Measurements from ENCODE around the gene ZNF860.
"Not testable (repeated sequence)": the region's sequence is repeated elsewhere in the genome, so short reads cannot be mapped to it uniquely, and the experiment has no call there.

ZNF860 gene

GRCh38 chr3:31997500-31997899, 15.9 kb downstream of the ZNF860 start:
- DNase-seq (ENCODE audit: low read depth), result no peak

DNA sequence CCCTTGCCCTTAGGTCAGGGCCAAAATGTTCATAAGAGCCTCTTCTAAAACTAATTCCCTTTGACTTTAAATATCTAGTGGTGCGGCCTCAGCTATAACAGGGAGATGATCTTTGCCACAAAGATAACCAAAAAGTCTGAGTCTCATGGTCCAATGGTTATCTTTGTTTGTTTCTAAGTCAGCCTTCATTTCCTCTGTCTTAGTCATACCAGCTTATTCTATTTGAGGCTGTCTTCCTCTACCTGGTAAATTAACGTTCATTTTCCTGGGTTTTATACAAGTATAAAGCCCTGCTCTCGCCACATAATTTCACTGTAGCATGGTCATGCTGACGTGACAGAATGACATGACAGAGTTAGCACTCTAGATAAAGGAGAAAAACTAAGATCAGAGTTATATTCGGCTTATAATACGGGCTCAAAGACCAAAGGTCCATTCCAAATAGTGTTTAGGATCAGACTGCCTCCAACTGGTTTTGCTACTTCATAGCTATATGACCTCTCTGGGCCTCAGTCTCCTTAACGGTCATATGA, 18.4 kb downstream of the ZNF860 start:
- no peak for DNase-seq (ENCODE audit: low read depth)

DNA sequence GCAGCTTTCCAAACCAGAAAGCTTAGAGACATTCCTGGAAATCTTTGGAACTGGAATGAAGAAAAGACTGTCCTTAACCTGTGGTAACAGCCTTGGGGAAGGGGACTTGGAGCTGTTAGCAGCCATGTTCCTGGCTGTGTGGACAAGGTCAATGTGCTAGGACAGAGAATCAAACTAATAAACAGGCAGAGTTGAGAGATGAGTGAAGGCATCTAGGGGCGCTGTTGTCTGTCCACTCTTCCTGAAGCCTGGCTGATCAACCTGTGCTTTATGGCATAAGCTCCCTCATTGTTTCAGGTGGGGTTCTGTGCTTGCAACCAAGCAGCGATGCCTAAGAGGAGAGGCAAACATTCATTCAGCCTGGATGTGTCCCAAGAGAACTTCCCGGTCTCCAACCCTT, 19.3 kb downstream of the ZNF860 start:
- DNase-seq (ENCODE audit: low read depth), result no peak

DNA sequence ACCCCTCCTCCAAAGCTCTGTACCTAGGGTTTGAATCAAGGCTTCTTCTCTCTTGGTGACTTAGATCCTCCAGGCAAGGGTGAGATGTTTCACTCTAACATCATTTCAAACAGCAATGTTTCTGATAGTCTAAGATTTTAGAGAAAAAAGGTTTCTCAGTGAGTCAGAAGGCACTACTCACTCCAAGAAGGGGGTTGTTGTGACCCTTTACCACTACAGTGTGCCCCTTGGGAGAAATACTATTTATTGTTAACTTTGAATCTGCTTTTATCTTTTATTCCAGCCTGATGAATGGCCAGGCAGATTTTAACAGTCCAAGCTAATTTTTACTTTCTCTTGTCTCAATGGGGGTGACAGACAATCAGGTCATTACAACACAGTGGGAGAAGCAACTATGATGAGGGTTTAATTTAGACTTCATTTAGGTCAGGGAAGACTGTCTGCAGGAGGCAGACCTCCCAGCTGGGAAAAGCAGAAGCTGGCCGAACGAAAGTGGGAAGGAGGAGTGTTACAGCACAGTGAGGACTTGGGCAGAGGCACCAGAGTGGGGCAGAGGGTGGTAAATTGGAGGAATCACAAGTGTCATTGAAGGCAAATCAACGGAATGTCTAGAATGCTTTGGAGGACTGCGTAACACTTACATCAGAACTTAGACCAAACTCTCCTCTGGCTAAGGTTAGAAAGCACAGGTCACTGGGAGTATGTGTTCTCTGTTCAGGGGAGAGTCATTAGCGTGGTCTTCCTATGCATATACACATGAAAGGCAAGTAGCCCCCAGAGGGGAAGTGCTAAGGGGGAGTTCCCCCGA, 21.2 kb downstream of the ZNF860 start:
- no peak for DNase-seq (ENCODE audit: low read depth)

DNA sequence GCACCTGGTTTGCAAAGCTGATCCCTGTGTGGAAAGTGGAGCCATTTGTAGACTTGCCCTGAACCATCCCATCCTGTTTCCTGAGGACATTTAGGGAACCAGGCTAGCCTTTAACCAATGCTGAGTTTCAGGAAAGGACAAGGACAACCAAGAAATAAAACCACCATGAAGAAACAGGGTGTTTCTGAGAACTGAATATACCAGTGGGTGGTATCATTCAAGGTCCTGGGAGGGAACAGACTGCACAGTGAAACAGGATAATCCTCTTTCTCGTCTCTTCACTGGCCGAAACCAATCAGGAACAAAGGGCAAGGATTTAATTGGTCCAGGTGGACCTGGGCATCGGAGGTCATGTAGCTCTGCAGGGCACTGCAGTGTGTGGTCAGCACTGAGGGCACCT, 21.8 kb downstream of the ZNF860 start:
- DNase-seq (ENCODE audit: low read depth), result no peak

GRCh38 chr3:32004113-32004765, 22.7 kb downstream of the ZNF860 start:
- DNase-seq (ENCODE audit: low read depth), result no peak

- no peak for DNase-seq (ENCODE audit: low read depth)
Observed at GRCh38 chr3:32009101-32009500, 27.6 kb downstream of the ZNF860 start.

GRCh38 chr3:32009957-32010356, 28.4 kb downstream of the ZNF860 start:
- DNase-seq (ENCODE audit: low read depth), result no peak

DNA sequence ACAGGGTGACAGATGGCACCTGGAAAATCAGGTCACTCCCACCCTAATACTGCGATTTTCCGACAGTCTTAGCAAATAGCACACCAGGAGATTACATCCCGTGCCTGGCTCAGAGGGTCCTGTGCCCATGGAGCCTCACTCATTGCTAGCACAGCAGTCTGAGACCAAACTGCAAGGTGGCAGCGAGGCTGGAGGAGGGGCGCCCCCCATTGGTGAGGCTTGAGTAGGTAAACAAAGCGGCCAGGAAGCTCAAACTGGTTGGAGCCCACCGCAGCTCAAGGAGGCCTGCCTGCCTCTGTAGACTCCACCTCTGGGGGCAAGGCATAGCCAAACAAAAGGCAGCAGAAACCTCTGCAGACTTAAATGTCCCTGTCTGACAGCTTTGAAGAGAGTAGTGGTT, 29.1 kb downstream of the ZNF860 start:
- not testable (repeated sequence) for DNase-seq (ENCODE audit: low read depth)

DNA sequence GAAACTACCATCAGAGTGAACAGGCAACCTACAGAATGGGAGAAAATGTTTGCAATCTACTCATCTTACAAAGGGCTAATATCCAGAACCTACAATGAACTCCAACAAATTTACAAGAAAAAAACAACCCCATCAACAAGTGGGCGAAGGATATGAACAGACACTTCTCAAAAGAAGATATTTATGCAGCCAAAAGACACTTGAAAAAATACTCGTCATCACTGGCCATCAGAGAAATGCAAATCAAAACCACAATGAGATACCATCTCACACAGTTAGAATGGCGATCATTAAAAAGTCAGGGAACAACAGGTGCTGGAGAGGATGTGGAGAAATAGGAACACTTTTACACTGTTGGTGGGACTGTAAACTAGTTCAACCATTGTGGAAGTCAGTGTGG, 34.1 kb downstream of the ZNF860 start:
- not testable (repeated sequence) for DNase-seq (ENCODE audit: low read depth)

- no peak for DNase-seq (ENCODE audit: low read depth)
Observed at GRCh38 chr3:32017286-32017685, 35.7 kb downstream of the ZNF860 start.

DNA sequence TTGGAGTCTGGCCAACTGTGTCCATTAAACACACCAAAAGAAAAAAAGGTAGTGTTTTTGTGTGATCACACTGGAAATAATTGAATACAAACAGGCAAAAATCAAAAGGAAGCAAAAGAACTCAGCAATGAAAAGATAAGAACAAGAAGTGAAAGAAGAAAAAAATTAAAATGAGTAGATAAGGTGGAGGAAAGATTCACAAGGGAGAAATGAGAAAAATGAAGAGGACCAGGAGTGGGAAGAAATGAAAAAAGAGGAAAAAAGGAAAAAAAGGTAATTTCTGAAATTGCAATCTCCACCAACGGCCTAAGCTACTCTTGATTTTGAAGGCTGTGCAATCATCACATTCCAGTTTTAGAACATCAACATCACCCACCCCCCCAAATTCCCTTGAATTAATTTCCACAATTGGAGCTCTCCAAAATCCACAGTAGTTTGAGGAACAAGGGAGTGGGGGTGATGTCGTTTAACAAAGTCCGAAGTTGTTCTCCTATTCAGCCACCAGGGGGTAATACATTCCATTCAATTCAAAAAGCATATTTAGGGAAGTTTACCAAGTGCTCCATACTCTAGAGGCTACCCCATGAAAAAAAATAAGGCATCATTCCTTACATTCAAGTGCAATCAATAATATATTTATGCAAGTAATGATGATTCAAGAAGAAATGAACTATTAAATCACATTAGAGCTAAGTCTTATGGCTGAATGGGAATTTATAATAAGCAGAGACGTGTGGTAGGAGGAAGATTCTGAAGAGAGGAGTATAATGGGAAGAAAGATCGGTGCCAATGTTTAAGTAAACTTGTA, 37.4 kb downstream of the ZNF860 start:
- DNase-seq (ENCODE audit: low read depth), result no peak

DNA sequence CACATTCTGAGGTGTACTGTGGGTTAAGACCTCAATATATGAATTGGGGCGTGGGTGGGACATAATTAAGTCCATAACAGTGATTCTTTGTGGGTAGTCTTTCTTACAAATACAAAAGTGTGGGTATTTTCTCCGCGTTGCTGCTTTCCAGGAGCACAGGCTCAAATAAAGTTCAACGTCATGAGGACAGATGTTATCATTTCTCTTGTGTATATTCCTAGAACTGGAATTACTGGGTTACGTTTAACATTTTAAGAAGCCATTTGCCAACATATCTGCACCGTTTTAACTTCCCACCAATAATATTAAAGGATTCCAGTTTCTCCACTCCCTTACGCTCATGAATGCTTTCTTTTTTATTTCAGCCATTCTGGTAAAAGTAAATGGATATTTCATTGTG, 39.6 kb downstream of the ZNF860 start:
- no peak for DNase-seq (ENCODE audit: low read depth)

- no peak for DNase-seq (ENCODE audit: low read depth)
Observed at GRCh38 chr3:32021748-32022147, 40.2 kb downstream of the ZNF860 start.

DNA sequence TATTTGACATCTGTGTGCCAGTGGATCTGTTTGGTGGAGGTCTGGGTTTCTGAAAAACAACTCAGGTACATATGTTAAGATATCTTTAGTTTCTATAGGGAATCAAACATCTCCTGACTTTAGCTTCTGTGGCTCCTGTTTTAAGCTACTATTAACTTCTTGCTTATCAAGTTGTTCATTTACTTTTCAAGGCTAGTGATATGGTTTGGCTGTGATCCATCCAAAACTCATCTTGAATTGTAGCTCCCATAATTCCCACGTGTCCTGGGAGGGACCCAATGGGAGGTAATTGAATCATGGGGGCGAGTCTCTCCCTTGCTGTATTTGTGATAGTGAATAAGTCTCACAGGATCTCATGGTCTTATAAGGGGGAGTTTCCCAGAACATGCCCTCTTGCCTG, 41.4 kb downstream of the ZNF860 start:
- DNase-seq (ENCODE audit: low read depth), result no peak

GRCh38 chr3:32026593-32026992, 45.0 kb downstream of the ZNF860 start:
- DNase-seq (ENCODE audit: low read depth), result no peak

- DNase-seq (ENCODE audit: low read depth), result no peak
Observed at GRCh38 chr3:32037932-32038267, 56.4 kb downstream of the ZNF860 start.

- no peak for DNase-seq (ENCODE audit: low read depth)
Observed at GRCh38 chr3:32041316-32041715, 59.8 kb downstream of the ZNF860 start.
